Spinal cord (tissue), 10 donors: ENCODE measurements around the gene MLLT1. TPM values are rescaled to one million over a fixed set of nuclear protein-coding genes. Genes with fewer than 3 reads are reported as not detected.

Experiments used
- DNase-seq, 6 donors: peaks; one replicate each; pipeline versions ENCODE4 v3.0.0 to v3.0.0-alpha.2; 2013 to 2015; ENCODE audit warnings: low spot score in 6 of 6, low read depth in 4 of 6
- H3K27ac ChIP-seq: one replicate; pipeline ENCODE4 v1.5.1; 2013; ENCODE audit warnings: low read depth, low read length, control low read depth
- H3K27me3 ChIP-seq: one replicate; pipeline ENCODE4 v1.6.1; 2013; ENCODE audit warnings: low read length; ENCODE audit not compliant: control insufficient read depth, insufficient read depth
- H3K36me3 ChIP-seq: one replicate; pipeline ENCODE4 v1.6.1; 2013; ENCODE audit warnings: low read length; ENCODE audit not compliant: control insufficient read depth, insufficient read depth
- H3K4me1 ChIP-seq: one replicate; pipeline ENCODE4 v1.6.1; 2013; ENCODE audit warnings: low read length; ENCODE audit not compliant: control insufficient read depth, insufficient read depth
- H3K4me3 ChIP-seq: one replicate; pipeline ENCODE4 v1.5.1; 2013; ENCODE audit warnings: low read depth, low read length, control low read depth
- H3K9me3 ChIP-seq: one replicate; pipeline ENCODE4 v1.6.1; 2013; ENCODE audit warnings: low read length; ENCODE audit not compliant: control insufficient read depth, insufficient read depth
- WGBS: methylation state at CpG from one replicate; pipeline ENCODE4 v1.1.5; 2013; ENCODE audit warnings: missing lambda C conversion rate; ENCODE audit not compliant: insufficient coverage; 5-methylcytosine and 5-hydroxymethylcytosine counted together
- polyA plus RNA-seq, 2 donors: library from polyadenylated mRNA; unstranded; fragments of 120-200 nt; gene quantifications; one replicate each; pipeline ENCODE4 v1.2.1, GENCODE V29; 2013; ENCODE audit not compliant: insufficient read length in 2 of 2
- small RNA-seq: library from RNA; depleted of rRNA; stranded (forward); fragments of <200 nt; gene quantifications from one replicate; pipeline ENCODE3, GENCODE V24; 2014; ENCODE audit warnings: low replicate concordance
- total RNA-seq, 2 donors: library from RNA; depleted of rRNA in 1 of 2; stranded (reverse); fragments of 120-200 nt in 1 of 2; fragments of >200 nt in 1 of 2; gene quantifications; one replicate each; pipeline versions ENCODE4 v1.2.3 to v1.2.4, GENCODE V29; 2013 to 2014
- donor health status: healthy.

Gene MLLT1
- total and polyA plus RNA-seq, 4 donors = 11.5 to 132 (median 80.5) TPM

- H3K27ac ChIP-seq = no peak overlapping the region
- H3K4me3 ChIP-seq = no peak overlapping the region
- WGBS = 77% methylated on average over 2 of the region's 2 CpGs
- DNase-seq = no peak
- H3K27me3 ChIP-seq = no peaks in the 10 kb centered on the region
- H3K4me1 ChIP-seq = no peaks in the 10 kb centered on the region
- H3K36me3 ChIP-seq = no peaks in the 10 kb centered on the region
- no peaks in the 10 kb centered on the region for H3K9me3 ChIP-seq
Measured at GRCh38 chr19:6181119-6181518, 98.7 kb downstream of the MLLT1 start.

- WGBS = 83% methylated on average over 3 of the region's 5 CpGs
- H3K9me3 ChIP-seq = peaks cover 2% of the 10 kb centered on the region
- H3K27ac ChIP-seq = no peak overlapping the region
- no peaks in the 10 kb centered on the region for H3K36me3 ChIP-seq
- DNase-seq = no peak
- no peaks in the 10 kb centered on the region for H3K27me3 ChIP-seq
- no peak overlapping the region for H3K4me3 ChIP-seq
- no peaks in the 10 kb centered on the region for H3K4me1 ChIP-seq
Measured at GRCh38 chr19:6173190-6173589, 106.6 kb downstream of the MLLT1 start.

GRCh38 chr19:6172074-6172863 is 107.5 kb downstream of the MLLT1 start:
- no peaks in the 10 kb centered on the region for H3K27me3 ChIP-seq
- no peaks in the 10 kb centered on the region for H3K4me1 ChIP-seq
- no peak for DNase-seq
- no peak overlapping the region for H3K4me3 ChIP-seq
- H3K27ac ChIP-seq = no peak overlapping the region
- peaks cover 2% of the 10 kb centered on the region for H3K9me3 ChIP-seq
- no peaks in the 10 kb centered on the region for H3K36me3 ChIP-seq
- 100% methylated on average over 2 of the region's 3 CpGs for WGBS

- no peak overlapping the region for H3K4me3 ChIP-seq
- WGBS = 86% methylated on average over 1 of the region's 1 CpG
- DNase-seq = no peak
Measured at GRCh38 chr19:6167115-6167514, 112.7 kb downstream of the MLLT1 start.

GRCh38 chr19:6164906-6165531 is 114.8 kb downstream of the MLLT1 start:
- Histone ChIP-seq H3K9me3 (peaks cover 2% of the 10 kb centered on the region), H3K27ac (no peak overlapping the region), H3K4me1 (no peaks in the 10 kb centered on the region), H3K27me3 (no peaks in the 10 kb centered on the region), H3K4me3 (no peak overlapping the region), H3K36me3 (no peaks in the 10 kb centered on the region)
- 80% methylated on average over 3 of the region's 5 CpGs for WGBS
- DNase-seq = no peak

More at GRCh38 chr19:6167115-6167514, 112.7 kb downstream of the MLLT1 start:
- no peak overlapping the region for H3K27ac ChIP-seq
- no peaks in the 10 kb centered on the region for H3K36me3 ChIP-seq
- H3K27me3 ChIP-seq = no peaks in the 10 kb centered on the region
- peaks cover 2% of the 10 kb centered on the region for H3K9me3 ChIP-seq
- H3K4me1 ChIP-seq = no peaks in the 10 kb centered on the region

- no peak for DNase-seq
- H3K9me3 ChIP-seq = no peaks in the 10 kb centered on the region
- no peak overlapping the region for H3K27ac ChIP-seq
- 45% methylated on average over 4 of the region's 8 CpGs for WGBS
- H3K4me3 ChIP-seq = no peak overlapping the region
- no peaks in the 10 kb centered on the region for H3K27me3 ChIP-seq
- no peaks in the 10 kb centered on the region for H3K4me1 ChIP-seq
- no peaks in the 10 kb centered on the region for H3K36me3 ChIP-seq
Measured at GRCh38 chr19:6161271-6161850, 118.4 kb downstream of the MLLT1 start.

Small RNAs within 50 kb of the gene (small RNA-seq; reads per million reads assigned to genes)
- not detected for gene AC011471.1

Other genes with a start within 250 kb of the MLLT1 start
- 10 to 100 TPM in 1 of 2 donors, 1 to 10 TPM in 1; 5.7 to 14.2 TPM for gene RFX2, start 169.5 kb downstream of the MLLT1 start, total RNA-seq
- gene RFX2, start 169.5 kb downstream of the MLLT1 start, polyA plus RNA-seq = 10 to 100 TPM; 14.4 to 18.8 TPM
- under 1 TPM; 0.17 to 0.40 TPM for gene ACSBG2, start 144.3 kb downstream of the MLLT1 start, total RNA-seq
- 1 to 10 TPM in 1 of 2 donors, under 1 TPM in 1; 0.51 to 2.5 TPM for gene ACSBG2, start 144.3 kb downstream of the MLLT1 start, polyA plus RNA-seq
- under 1 TPM in 1 of 2 donors, not detected in 1; 0.11 TPM for gene ACER1, start 53.6 kb upstream of the MLLT1 start, total RNA-seq
- gene ACER1, start 53.6 kb upstream of the MLLT1 start, polyA plus RNA-seq = under 1 TPM in 1 of 2 donors, not detected in 1; 0.11 TPM
- 10 to 100 TPM; 20.1 to 65.7 TPM for gene CLPP, start 81.6 kb upstream of the MLLT1 start, total RNA-seq
- gene CLPP, start 81.6 kb upstream of the MLLT1 start, polyA plus RNA-seq = 10 to 100 TPM; 87.2 to 88.3 TPM
- gene ALKBH7, start 92.8 kb upstream of the MLLT1 start, total RNA-seq = 10 to 100 TPM; 25.8 to 72.7 TPM
- gene ALKBH7, start 92.8 kb upstream of the MLLT1 start, polyA plus RNA-seq = 10 to 100 TPM; 83.8 to 85.6 TPM
- gene PSPN, start 96.0 kb upstream of the MLLT1 start, total RNA-seq = 1 to 10 TPM; 1.1 to 2.6 TPM
- 1 to 10 TPM; 3.1 to 3.7 TPM for gene PSPN, start 96.0 kb upstream of the MLLT1 start, polyA plus RNA-seq
- gene GTF2F1, start 113.2 kb upstream of the MLLT1 start, total RNA-seq = 10 to 100 TPM; 26.2 to 48.9 TPM
- 10 to 100 TPM; 82.9 to 97.3 TPM for gene GTF2F1, start 113.2 kb upstream of the MLLT1 start, polyA plus RNA-seq
- 10 to 100 TPM; 68.3 to 95.4 TPM for gene KHSRP, start 144.8 kb upstream of the MLLT1 start, total RNA-seq
- 100 to 1,000 TPM; 300 to 317 TPM for gene KHSRP, start 144.8 kb upstream of the MLLT1 start, polyA plus RNA-seq
- under 1 TPM; 0.83 to 0.99 TPM for gene SLC25A41, start 153.8 kb upstream of the MLLT1 start, total RNA-seq
- gene SLC25A41, start 153.8 kb upstream of the MLLT1 start, polyA plus RNA-seq = 1 to 10 TPM; 5.5 to 5.6 TPM
- gene SLC25A23, start 179.8 kb upstream of the MLLT1 start, total RNA-seq = 10 to 100 TPM; 57.9 to 61.1 TPM
- 100 to 1,000 TPM; 155 to 220 TPM for gene SLC25A23, start 179.8 kb upstream of the MLLT1 start, polyA plus RNA-seq
- under 1 TPM; 0.20 to 0.44 TPM for gene CRB3, start 184.3 kb upstream of the MLLT1 start, total RNA-seq
- 1 to 10 TPM in 1 of 2 donors, under 1 TPM in 1; 0.62 to 1.2 TPM for gene CRB3, start 184.3 kb upstream of the MLLT1 start, polyA plus RNA-seq
- gene DENND1C, start 201.8 kb upstream of the MLLT1 start, total RNA-seq = under 1 TPM; 0.28 to 0.59 TPM
- 1 to 10 TPM; 2.2 to 2.4 TPM for gene DENND1C, start 201.8 kb upstream of the MLLT1 start, polyA plus RNA-seq
- 100 to 1,000 TPM in 1 of 2 donors, 10 to 100 TPM in 1; 42.2 to 121 TPM for gene TUBB4A, start 222.3 kb upstream of the MLLT1 start, total RNA-seq
- 100 to 1,000 TPM; 565 to 644 TPM for gene TUBB4A, start 222.3 kb upstream of the MLLT1 start, polyA plus RNA-seq